HepG2 (cell line): ENCODE data around the gene RAD51AP1. TPM values are rescaled to one million over a fixed set of nuclear protein-coding genes. Genes with fewer than 3 reads are reported as not detected.
A peak's percentile ranks its signal among the peaks of the same experiment; 100 is the strongest.

Experiments
- BHLHE40 ChIP-seq: IDR thresholded peaks from 2 replicates; pipeline ENCODE4 v1.6.1; 2011; ENCODE audit warnings: low read length, improper control_type of control experiment
- CCAR2 ChIP-seq: fragments of 200-400 bp; formaldehyde crosslinking; optimal IDR thresholded peaks from 2 replicates; pipeline ENCODE3; 2018; ENCODE audit warnings: low read depth, mild to moderate bottlenecking, low read length, moderate library complexity
- DPF2 ChIP-seq: sonication (generic); formaldehyde crosslinking; IDR thresholded peaks from 2 replicates; pipeline ENCODE4 v1.4.0; 2020; ENCODE audit warnings: mild to moderate bottlenecking, low read depth, missing genetic modification reagents, borderline replicate concordance
- GTF2F1 ChIP-seq: fragments of 150-350 bp; IDR thresholded peaks from 2 replicates; pipeline ENCODE4 v1.6.1; 2014; ENCODE audit warnings: low read length
- HIVEP1 ChIP-seq: sonication (generic); formaldehyde crosslinking; IDR thresholded peaks from 2 replicates; pipeline ENCODE4 v1.4.0; 2020; ENCODE audit warnings: mild to moderate bottlenecking, missing genetic modification reagents
- IRX3 ChIP-seq: sonication (generic); formaldehyde crosslinking; IDR thresholded peaks from 2 replicates; pipeline ENCODE4 v1.8.1; 2023; ENCODE audit warnings: mild to moderate bottlenecking, low read depth, missing genetic modification reagents, borderline replicate concordance
- MEF2D ChIP-seq: sonication (generic); formaldehyde crosslinking; IDR thresholded peaks from 2 replicates; pipeline ENCODE4 v1.5.1; 2020; ENCODE audit warnings: mild to moderate bottlenecking, missing genetic modification reagents
- PATZ1 ChIP-seq: sonication (generic); formaldehyde crosslinking; IDR thresholded peaks from 2 replicates; pipeline ENCODE4 v1.4.0; 2020; ENCODE audit warnings: missing genetic modification reagents
- POGK ChIP-seq: sonication (generic); formaldehyde crosslinking; conservative IDR thresholded peaks from 2 replicates; pipeline ENCODE4 v1.8.0; 2022; ENCODE audit warnings: mild to moderate bottlenecking, moderate library complexity, missing genetic modification reagents
- SALL1 ChIP-seq: sonication (generic); formaldehyde crosslinking; IDR thresholded peaks from 2 replicates; pipeline ENCODE4 v1.8.0; 2022; ENCODE audit warnings: mild to moderate bottlenecking, missing genetic modification reagents
- SIN3B ChIP-seq: fragments of 150-350 bp; IDR thresholded peaks from 2 replicates; pipeline ENCODE4 v1.6.1; 2014; ENCODE audit warnings: low read length
- SP140L ChIP-seq: sonication (generic); formaldehyde crosslinking; IDR thresholded peaks from 2 replicates; pipeline ENCODE4 v1.4.0; 2020; ENCODE audit warnings: missing genetic modification reagents, borderline replicate concordance
- TBP ChIP-seq: sonication (generic); formaldehyde crosslinking; IDR thresholded peaks from 2 replicates; pipeline ENCODE4 v1.5.0; 2020; ENCODE audit warnings: missing genetic modification reagents
- TFE3 ChIP-seq: IDR thresholded peaks from 2 replicates; pipeline ENCODE4 v1.6.1; 2016
- ZFP1 ChIP-seq: IDR thresholded peaks from 2 replicates; pipeline ENCODE4 v1.6.1; 2016
- ZIK1 ChIP-seq: sonication (generic); formaldehyde crosslinking; IDR thresholded peaks from 2 replicates; pipeline ENCODE4 v1.5.0; 2020; ENCODE audit warnings: mild to moderate bottlenecking, low read depth, missing genetic modification reagents, borderline replicate concordance
- ZNF136 ChIP-seq: sonication (generic); formaldehyde crosslinking; IDR thresholded peaks from 2 replicates; pipeline ENCODE4 v1.8.1; 2022; ENCODE audit warnings: low read depth, mild to moderate bottlenecking, moderate library complexity, missing genetic modification reagents
- ZNF18 ChIP-seq: sonication (generic); formaldehyde crosslinking; IDR thresholded peaks from 2 replicates; pipeline ENCODE4 v1.8.0; 2022; ENCODE audit warnings: mild to moderate bottlenecking, missing genetic modification reagents; ENCODE audit not compliant: insufficient replicate concordance
- ZSCAN25 ChIP-seq: sonication (generic); formaldehyde crosslinking; IDR thresholded peaks from 2 replicates; pipeline ENCODE4 v1.8.0; 2022; ENCODE audit warnings: mild to moderate bottlenecking, missing genetic modification reagents
- ZSCAN9 ChIP-seq: IDR thresholded peaks from 2 replicates; pipeline ENCODE4 v1.6.1; 2016; ENCODE audit warnings: borderline replicate concordance
- polyA plus RNA-seq, 8 experiments: library from polyadenylated mRNA; depleted of rRNA in 3 of 8; stranded (reverse) in 7 of 8; unstranded in 1 of 8; fragments of >200 nt; fragmentation: Illumina TruSeq in 4 of 8; extraction: Trizol in 4 of 8; gene quantifications; 2 replicates each; pipeline versions ENCODE4 v1.2.1 to v1.2.3, GENCODE V29; 2011 to 2016; ENCODE audit warnings: low read depth in 4 of 8, missing spikeins in 1 of 8, mixed read lengths in 1 of 8; ENCODE audit not compliant: insufficient read depth in 1 of 8
- total RNA-seq, 5 experiments: library from RNA; depleted of rRNA; stranded (reverse); fragments of >200 nt; fragmentation: Illumina TruSeq; extraction: Trizol; gene quantifications; 2 replicates each; pipeline ENCODE4 v1.2.3, GENCODE V29; 2016; ENCODE audit warnings: low read depth in 1 of 5
- TF ChIP-seq, protein P1 (sequence below): sonication (generic); formaldehyde crosslinking; IDR thresholded peaks from 2 replicates; pipeline ENCODE4 v1.9.0; 2022; ENCODE audit warnings: low read depth, missing genetic modification reagents

The RAD51AP1 gene
- total and polyA plus RNA-seq, 2 of the 13 experiments (the other 11 are each of a cell fraction or from before 2014, with no cell fraction given), result 16.6 to 49.3 TPM

GRCh38 chr12:4538207-4539160 lies at the start of gene RAD51AP1 (continued):
- TF ChIP-seq ZNF18 (CRISPR knock-in tag) (no peak), HIVEP1 (CRISPR knock-in tag) (0 out of 2 replicates have a peak, but pooled peaks have one; percentile 63), POGK (CRISPR knock-in tag) (peak; percentile 67; the same call in 1 of the 2 replicates), MEF2D (CRISPR knock-in tag) (peak; percentile 90), ZSCAN25 (CRISPR knock-in tag) (no peak), PATZ1 (CRISPR knock-in tag) (no peak), ZFP1 (no peak), SIN3B (peak; percentile 95), CCAR2 (no peak), SP140L (CRISPR knock-in tag) (no peak), SALL1 (CRISPR knock-in tag) (no peak; the same call in 1 of the 2 replicates), IRX3 (no peak), TFE3 (CRISPR knock-in tag) (no peak), ZIK1 (CRISPR knock-in tag) (no peak), ZNF136 (CRISPR knock-in tag) (no peak), BHLHE40 (no peak), TBP (CRISPR knock-in tag) (no peak), ZSCAN9 (peak; percentile 62; the same call in 1 of the 2 replicates), GTF2F1 (no peak), DPF2 (CRISPR knock-in tag) (no peak)
- TF ChIP-seq, protein P1, sequence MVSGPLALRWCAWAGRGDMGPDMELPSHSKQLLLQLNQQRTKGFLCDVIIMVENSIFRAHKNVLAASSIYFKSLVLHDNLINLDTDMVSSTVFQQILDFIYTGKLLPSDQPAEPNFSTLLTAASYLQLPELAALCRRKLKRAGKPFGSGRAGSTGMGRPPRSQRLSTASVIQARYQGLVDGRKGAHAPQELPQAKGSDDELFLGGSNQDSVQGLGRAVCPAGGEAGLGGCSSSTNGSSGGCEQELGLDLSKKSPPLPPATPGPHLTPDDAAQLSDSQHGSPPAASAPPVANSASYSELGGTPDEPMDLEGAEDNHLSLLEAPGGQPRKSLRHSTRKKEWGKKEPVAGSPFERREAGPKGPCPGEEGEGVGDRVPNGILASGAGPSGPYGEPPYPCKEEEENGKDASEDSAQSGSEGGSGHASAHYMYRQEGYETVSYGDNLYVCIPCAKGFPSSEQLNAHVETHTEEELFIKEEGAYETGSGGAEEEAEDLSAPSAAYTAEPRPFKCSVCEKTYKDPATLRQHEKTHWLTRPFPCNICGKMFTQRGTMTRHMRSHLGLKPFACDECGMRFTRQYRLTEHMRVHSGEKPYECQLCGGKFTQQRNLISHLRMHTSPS (CRISPR knock-in tag), result no peak
